T-helper 22 cell (primary cell): ENCODE results near the gene PPIF.
A peak's percentile ranks its signal among the peaks of the same experiment; 100 is the strongest.

Experiments used
- DNase-seq: peaks from one replicate; pipeline ENCODE4 v3.0.0-alpha.2; 2020; ENCODE audit warnings: low read depth

The PPIF gene

GRCh38 chr10:79313911-79314439, 33.3 kb upstream of the PPIF start:
- no peak for DNase-seq

GRCh38 chr10:79314761-79315601, 32.3 kb upstream of the PPIF start:
- DNase-seq = no peak

GRCh38 chr10:79315602-79315920, 31.7 kb upstream of the PPIF start:
- no peak for DNase-seq

- DNase-seq = no peak
Observed at GRCh38 chr10:79316671-79317431, 30.4 kb upstream of the PPIF start.

GRCh38 chr10:79318369-79318768, 28.9 kb upstream of the PPIF start:
- no peak for DNase-seq

GRCh38 chr10:79319115-79319771, 28.0 kb upstream of the PPIF start:
- no peak for DNase-seq

DNA sequence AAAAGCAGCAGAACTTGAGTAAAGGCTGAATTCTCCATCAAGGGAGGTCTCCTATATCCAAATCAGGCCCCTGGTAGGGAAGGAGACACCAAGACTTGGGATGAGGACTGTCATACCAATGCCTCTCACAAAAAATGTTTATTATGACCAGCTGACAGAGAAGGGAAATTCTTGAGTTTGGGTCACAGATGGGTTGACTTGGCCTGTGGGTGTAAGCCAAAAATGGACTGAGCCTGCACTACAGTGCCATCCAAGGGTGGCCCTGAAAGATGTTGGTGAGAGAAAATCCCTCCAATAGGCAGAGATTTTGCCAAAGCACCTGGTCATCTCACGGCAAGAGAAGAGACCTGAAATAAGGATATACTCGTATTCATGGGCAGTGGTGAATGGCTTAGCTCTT, 27.0 kb upstream of the PPIF start:
- DNase-seq = no peak

- no peak for DNase-seq
Observed at GRCh38 chr10:79320820-79321493, 26.3 kb upstream of the PPIF start.

DNA sequence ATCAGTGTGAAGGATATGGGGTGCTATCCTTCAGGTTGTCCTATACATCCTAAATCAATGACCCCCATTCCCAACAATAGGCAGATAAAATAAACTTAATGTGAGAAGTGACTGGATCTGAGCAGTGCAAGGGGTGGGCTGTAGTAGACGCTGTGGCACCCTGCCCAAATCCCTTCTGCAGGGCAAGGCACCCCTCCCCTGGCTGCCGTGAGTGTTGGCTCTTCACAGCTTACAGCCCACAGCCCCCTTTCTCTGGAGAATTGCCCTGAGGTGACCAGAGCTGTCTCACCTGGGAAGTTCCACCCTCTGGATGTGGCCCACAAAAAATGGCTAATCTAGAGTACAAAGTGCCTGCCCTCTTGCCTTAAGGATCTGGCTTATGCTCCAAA, 25.8 kb upstream of the PPIF start:
- DNase-seq = no peak

DNA sequence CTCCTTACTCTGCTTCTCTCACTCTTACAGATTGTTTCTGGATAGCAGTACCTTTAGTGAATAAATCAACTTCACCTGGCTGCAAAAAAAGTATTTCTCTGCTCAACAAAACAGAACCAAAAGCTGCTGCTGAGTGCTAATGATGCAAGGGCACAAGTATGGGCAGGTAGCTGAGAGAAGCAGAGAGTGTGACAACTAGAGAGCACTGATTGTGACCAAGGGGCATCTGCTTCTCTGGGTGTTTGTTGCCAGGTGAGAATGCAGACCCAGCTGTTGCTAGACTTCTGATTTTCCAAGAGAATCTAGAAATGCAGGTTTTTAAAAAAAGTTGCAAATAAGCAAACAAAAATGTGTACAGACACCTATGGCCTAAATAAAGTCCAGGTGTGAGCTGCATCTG, 25.3 kb upstream of the PPIF start:
- DNase-seq = no peak

DNA sequence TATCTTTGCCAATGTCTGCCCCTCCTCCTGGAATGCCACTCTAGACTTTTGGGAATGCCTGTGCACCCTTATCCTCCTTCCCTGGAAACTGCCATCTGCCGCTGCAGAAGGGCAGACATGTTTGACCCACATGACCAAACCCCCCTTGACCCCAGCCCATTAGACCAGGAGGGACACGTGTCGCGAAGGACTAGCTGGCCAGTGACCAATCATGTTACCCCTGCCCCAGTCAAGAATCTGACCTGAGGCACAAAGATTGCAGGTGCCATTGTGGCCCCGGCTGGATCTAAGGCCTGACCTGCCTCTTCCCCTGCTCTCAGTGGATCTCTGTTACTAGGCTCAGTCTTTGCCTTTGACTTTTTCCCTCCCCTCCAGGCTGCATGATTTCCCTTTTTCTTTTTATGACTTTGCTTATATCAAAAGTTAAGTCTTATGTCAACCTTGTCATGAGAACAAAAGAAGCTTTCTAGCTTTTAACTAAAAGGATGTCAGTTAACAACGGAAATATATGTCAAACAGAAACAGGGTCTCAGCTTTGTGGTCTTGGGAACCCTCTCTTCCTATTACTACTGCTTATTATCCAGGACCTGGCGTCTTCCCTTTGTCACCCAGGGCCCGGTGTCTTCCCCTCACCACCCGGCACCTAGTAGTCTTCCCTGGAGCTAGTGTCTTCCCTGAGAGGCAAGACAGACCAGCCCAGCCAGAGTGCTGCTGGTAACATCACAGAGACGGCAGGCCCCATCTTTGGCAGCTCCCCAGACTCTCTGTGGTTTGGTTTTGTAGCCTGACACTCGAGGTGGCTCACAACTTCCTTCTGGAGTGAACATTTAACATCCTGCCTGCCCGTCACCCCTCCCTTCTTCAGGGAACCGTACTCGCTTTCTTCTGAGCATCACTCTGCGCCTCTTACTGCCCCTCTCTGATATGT, 24.4 kb upstream of the PPIF start:
- DNase-seq = peak; percentile 78

- no peak for DNase-seq
Observed at GRCh38 chr10:79323602-79324001, 23.7 kb upstream of the PPIF start.

GRCh38 chr10:79324032-79324695, 23.1 kb upstream of the PPIF start:
- DNase-seq = no peak

GRCh38 chr10:79326361-79327089, 20.7 kb upstream of the PPIF start:
- DNase-seq = no peak

- no peak for DNase-seq
Observed at GRCh38 chr10:79327090-79327457, 20.2 kb upstream of the PPIF start.

GRCh38 chr10:79328147-79328701, 19.0 kb upstream of the PPIF start:
- DNase-seq = no peak

DNA sequence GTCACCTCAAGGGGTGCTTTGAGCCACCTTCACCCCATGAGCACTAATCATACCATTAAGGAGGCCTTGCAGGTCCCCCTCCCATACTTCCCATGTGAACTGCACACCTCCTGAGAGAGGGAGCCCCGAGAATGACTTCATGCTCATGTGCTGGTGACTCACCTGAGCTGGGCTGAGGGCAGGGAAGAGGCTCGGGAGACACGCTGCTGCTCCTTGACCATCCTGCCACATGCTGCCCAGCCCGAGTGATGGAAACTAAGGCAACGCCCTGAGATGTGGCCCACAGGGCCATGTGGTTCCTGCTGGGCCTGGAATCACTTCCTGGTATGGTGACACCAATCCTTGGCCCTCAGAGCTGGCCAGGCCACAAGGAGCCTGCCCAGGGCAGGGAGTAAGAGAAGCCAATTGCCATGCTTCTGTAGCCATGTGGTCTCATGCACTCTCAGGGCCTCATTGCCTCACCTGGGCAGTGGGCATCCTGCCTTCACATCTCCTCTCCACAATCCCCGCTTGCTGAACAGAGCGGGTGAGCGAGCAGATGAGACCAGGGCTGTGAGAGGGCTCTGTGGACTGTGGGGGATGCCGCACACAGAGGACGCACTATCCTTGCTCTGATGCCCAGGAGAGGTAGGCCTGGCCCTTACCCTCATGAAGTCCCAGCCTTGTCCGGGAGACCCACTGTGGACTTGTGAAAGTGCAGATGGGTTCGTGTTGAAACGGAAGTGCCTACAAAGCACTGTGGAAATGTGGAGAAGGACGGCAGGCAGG, 18.3 kb upstream of the PPIF start:
- no peak for DNase-seq

GRCh38 chr10:79329529-79329928, 17.7 kb upstream of the PPIF start:
- DNase-seq = no peak

- DNase-seq = no peak
Observed at GRCh38 chr10:79331226-79331625, 16.0 kb upstream of the PPIF start.
